PFSK-1 (cell line): ENCODE measurements around the gene USP9X.

Source experiments
- FOXP2 ChIP-seq: optimal IDR thresholded peaks from 2 replicates; pipeline ENCODE3; 2011; ENCODE audit warnings: borderline replicate concordance, control low read depth, inconsistent platforms; ENCODE audit not compliant: insufficient read depth; ENCODE audit errors: extremely low read length, extremely low read depth
- POLR2AphosphoS5 ChIP-seq: IDR thresholded peaks from 2 replicates; pipeline ENCODE4 v1.6.1; 2012; ENCODE audit warnings: low read depth, mild to moderate bottlenecking, control low read depth, low read length, moderate library complexity
- SIN3A ChIP-seq: IDR thresholded peaks from 2 replicates; pipeline ENCODE4 v1.6.1; 2012; ENCODE audit warnings: mild to moderate bottlenecking, low read length, moderate library complexity, borderline replicate concordance; ENCODE audit not compliant: insufficient read depth
- TAF1 ChIP-seq: IDR thresholded peaks from 2 replicates; pipeline ENCODE4 v1.6.1; 2012; ENCODE audit warnings: low read length, control low read depth, borderline replicate concordance; ENCODE audit not compliant: insufficient read depth
- TF ChIP-seq, protein P1 (sequence below), 2 experiments: IDR thresholded peaks; 2 replicates each; pipeline versions ENCODE4 v1.6.1 to v1.8.0; 2011 to 2012; ENCODE audit warnings: low read depth in 2 of 2, low read length in 2 of 2, control low read depth in 1 of 2, inconsistent platforms in 1 of 2, mild to moderate bottlenecking in 1 of 2, moderate library complexity in 1 of 2; ENCODE audit not compliant: insufficient read depth in 1 of 2

The USP9X gene

DNA sequence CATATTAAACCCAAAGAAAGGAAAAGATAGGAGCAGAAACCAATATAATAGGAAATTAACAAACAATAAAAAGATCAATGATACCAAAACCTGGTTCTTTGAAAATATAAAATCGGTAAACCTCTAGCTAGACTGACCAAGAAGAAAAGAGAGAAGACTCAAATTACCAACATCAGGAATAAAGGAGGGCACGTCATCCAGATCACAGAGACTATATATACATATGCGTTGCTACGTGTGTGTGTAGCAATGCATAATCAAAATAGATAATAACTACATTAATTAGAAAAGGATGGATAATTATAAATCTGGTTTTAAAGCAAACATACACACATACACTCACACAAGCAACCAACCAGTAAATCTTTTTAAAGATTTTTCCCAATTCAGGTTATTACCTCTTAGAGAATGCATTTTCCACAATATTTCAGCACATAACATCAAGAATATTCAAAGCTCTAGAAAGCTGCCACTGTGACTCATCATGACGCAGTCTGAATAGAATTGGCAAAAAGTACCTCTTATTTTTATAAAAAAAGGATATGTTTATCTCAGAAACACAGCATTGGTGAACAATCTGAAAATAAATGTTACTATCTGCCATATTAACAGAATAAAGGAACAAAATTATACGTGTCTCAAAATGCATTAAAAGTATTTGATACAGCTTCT lies 41.4 kb upstream of the USP9X start:
- no peak for TF ChIP-seq FOXP2
- TF ChIP-seq, protein P1, sequence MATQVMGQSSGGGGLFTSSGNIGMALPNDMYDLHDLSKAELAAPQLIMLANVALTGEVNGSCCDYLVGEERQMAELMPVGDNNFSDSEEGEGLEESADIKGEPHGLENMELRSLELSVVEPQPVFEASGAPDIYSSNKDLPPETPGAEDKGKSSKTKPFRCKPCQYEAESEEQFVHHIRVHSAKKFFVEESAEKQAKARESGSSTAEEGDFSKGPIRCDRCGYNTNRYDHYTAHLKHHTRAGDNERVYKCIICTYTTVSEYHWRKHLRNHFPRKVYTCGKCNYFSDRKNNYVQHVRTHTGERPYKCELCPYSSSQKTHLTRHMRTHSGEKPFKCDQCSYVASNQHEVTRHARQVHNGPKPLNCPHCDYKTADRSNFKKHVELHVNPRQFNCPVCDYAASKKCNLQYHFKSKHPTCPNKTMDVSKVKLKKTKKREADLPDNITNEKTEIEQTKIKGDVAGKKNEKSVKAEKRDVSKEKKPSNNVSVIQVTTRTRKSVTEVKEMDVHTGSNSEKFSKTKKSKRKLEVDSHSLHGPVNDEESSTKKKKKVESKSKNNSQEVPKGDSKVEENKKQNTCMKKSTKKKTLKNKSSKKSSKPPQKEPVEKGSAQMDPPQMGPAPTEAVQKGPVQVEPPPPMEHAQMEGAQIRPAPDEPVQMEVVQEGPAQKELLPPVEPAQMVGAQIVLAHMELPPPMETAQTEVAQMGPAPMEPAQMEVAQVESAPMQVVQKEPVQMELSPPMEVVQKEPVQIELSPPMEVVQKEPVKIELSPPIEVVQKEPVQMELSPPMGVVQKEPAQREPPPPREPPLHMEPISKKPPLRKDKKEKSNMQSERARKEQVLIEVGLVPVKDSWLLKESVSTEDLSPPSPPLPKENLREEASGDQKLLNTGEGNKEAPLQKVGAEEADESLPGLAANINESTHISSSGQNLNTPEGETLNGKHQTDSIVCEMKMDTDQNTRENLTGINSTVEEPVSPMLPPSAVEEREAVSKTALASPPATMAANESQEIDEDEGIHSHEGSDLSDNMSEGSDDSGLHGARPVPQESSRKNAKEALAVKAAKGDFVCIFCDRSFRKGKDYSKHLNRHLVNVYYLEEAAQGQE (IDR thresholded peaks at IDR 0.05; ENCODE audit: insufficient read depth in 1 of 2, low read depth in 2 of 2, low read length in 2 of 2) = no peak
- no peak for TF ChIP-seq SIN3A
- no peak for TF ChIP-seq TAF1
- TF ChIP-seq POLR2AphosphoS5 = no peak

- no peak for TF ChIP-seq TAF1
- no peak for TF ChIP-seq POLR2AphosphoS5
- no peak for TF ChIP-seq FOXP2
- TF ChIP-seq, protein P1 (IDR thresholded peaks at IDR 0.05; ENCODE audit: insufficient read depth in 1 of 2, low read depth in 2 of 2, low read length in 2 of 2) = no peak
- TF ChIP-seq SIN3A = no peak
Measured at GRCh38 chrX:41045960-41046567, 39.2 kb upstream of the USP9X start.

DNA sequence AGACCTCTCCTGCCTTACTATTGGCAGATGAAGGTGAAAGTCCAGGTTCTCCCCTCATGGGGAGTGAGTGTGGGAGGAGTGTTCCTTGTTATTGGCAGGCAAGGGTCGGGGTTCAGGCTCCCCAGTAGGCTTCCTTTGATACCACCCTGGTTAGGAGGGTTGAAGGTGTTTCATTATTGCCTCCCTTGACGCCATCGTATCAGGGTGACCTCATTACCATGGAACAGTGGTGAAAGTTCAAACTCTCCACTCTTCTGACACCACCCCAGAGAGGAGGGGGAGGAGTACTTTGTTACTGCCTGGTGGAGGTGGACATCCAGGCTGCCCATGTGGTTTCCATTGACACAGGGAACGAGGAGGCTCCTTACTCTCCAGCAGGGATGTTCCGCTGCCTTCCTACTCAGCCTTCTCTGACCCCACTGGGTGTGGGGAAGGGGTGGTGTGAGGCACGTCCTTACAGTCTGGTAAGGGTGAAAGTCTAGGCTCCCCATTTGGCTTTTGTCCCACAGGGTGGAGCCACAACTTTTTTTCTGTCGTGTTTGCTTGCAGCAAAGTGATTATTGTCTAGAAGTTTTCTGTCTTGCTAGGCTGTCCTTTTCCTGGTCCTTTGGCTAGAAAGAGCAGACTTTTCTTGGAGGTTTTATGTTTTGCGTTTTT lies 37.2 kb upstream of the USP9X start:
- TF ChIP-seq TAF1 (no peak), POLR2AphosphoS5 (no peak), FOXP2 (no peak), SIN3A (no peak)
- TF ChIP-seq, protein P1 (IDR thresholded peaks at IDR 0.05; ENCODE audit: insufficient read depth in 1 of 2, low read depth in 2 of 2, low read length in 2 of 2) = no peak

GRCh38 chrX:41050359-41050758 lies 34.9 kb upstream of the USP9X start:
- TF ChIP-seq POLR2AphosphoS5 = no peak
- TF ChIP-seq, protein P1 (IDR thresholded peaks at IDR 0.05; ENCODE audit: insufficient read depth in 1 of 2, low read depth in 2 of 2, low read length in 2 of 2) = no peak
- no peak for TF ChIP-seq TAF1
- TF ChIP-seq SIN3A = no peak
- no peak for TF ChIP-seq FOXP2
